ENCODE measurements around the gene SMURF2. TPM values are rescaled to one million over a fixed set of nuclear protein-coding genes. Genes with fewer than 3 reads are reported as not detected.
"Not testable (repeated sequence)": the region's sequence is repeated elsewhere in the genome, so short reads cannot be mapped to it uniquely, and the experiment has no call there.

Gene SMURF2
- total RNA-seq, 1 donor from 2014 or later = 12.4 TPM

- DNase-seq; intact Hi-C loops (cut with DNase I); ATAC-seq (ENCODE audit: poor library complexity): not testable (repeated sequence)
Measured at GRCh38 chr17:64610244-64610643, 51.9 kb downstream of the SMURF2 start.

- DNase-seq = no peak
- intact Hi-C loops (cut with DNase I) = no loop called here
- no peak for ATAC-seq (ENCODE audit: poor library complexity)
Measured at GRCh38 chr17:64608571-64608981, 53.5 kb downstream of the SMURF2 start.

GRCh38 chr17:64607862-64608565 is 54.1 kb downstream of the SMURF2 start:
- ATAC-seq (ENCODE audit: poor library complexity) (no peak), DNase-seq (no peak)
- intact Hi-C loops (cut with DNase I) = no loop called here

- DNase-seq; ATAC-seq (ENCODE audit: poor library complexity); intact Hi-C loops (cut with DNase I): not testable (repeated sequence)
Measured at GRCh38 chr17:64604532-64604931, 57.6 kb downstream of the SMURF2 start.

- no peak for ATAC-seq (ENCODE audit: poor library complexity)
Measured at GRCh38 chr17:64603987-64604386, 58.1 kb downstream of the SMURF2 start.

GRCh38 chr17:64599827-64600226 is 62.3 kb downstream of the SMURF2 start:
- intact Hi-C loops (cut with DNase I) = no loop called here
- DNase-seq (no peak), ATAC-seq (ENCODE audit: poor library complexity) (no peak)

More at GRCh38 chr17:64603987-64604386, 58.1 kb downstream of the SMURF2 start:
- DNase-seq = no peak
- intact Hi-C loops (cut with DNase I) = no loop called here

- intact Hi-C loops (cut with DNase I) = no loop called here
- DNase-seq (no peak), ATAC-seq (ENCODE audit: poor library complexity) (no peak)
Measured at GRCh38 chr17:64599187-64599676, 62.9 kb downstream of the SMURF2 start.

GRCh38 chr17:64598672-64599071 is 63.4 kb downstream of the SMURF2 start:
- intact Hi-C loops (cut with DNase I) = no loop called here
- ATAC-seq (ENCODE audit: poor library complexity) (no peak), DNase-seq (no peak)

GRCh38 chr17:64596988-64597387 is 65.1 kb downstream of the SMURF2 start:
- intact Hi-C loops (cut with DNase I) = no loop called here
- ATAC-seq (ENCODE audit: poor library complexity) (no peak), DNase-seq (no peak)

GRCh38 chr17:64596439-64596838 is 65.7 kb downstream of the SMURF2 start:
- intact Hi-C loops (cut with DNase I) = no loop called here
- ATAC-seq (ENCODE audit: poor library complexity) (no peak), DNase-seq (no peak)

- ATAC-seq (ENCODE audit: poor library complexity) = no peak
- intact Hi-C loops (cut with DNase I) = no loop called here
- DNase-seq = no peak
Measured at GRCh38 chr17:64591944-64592343, 70.2 kb downstream of the SMURF2 start.

GRCh38 chr17:64585146-64585545 is 77.0 kb downstream of the SMURF2 start:
- intact Hi-C loops (cut with DNase I) = no loop called here
- DNase-seq (no peak), ATAC-seq (ENCODE audit: poor library complexity) (no peak)

GRCh38 chr17:64583038-64583437 is 79.1 kb downstream of the SMURF2 start:
- intact Hi-C loops (cut with DNase I) = no loop called here
- DNase-seq (no peak), ATAC-seq (ENCODE audit: poor library complexity) (no peak)

- DNase-seq (no peak), ATAC-seq (ENCODE audit: poor library complexity) (no peak)
- intact Hi-C loops (cut with DNase I) = no loop called here
Measured at GRCh38 chr17:64580384-64581315, 81.5 kb downstream of the SMURF2 start.

GRCh38 chr17:64579917-64580316 is 82.2 kb downstream of the SMURF2 start:
- ATAC-seq (ENCODE audit: poor library complexity) (no peak), DNase-seq (no peak)
- intact Hi-C loops (cut with DNase I) = no loop called here

- DNase-seq; ATAC-seq (ENCODE audit: poor library complexity); intact Hi-C loops (cut with DNase I): not testable (repeated sequence)
Measured at GRCh38 chr17:64577025-64577424, 85.1 kb downstream of the SMURF2 start.

GRCh38 chr17:64575431-64575830 is 86.7 kb downstream of the SMURF2 start:
- intact Hi-C loops (cut with DNase I) = no loop called here
- ATAC-seq (ENCODE audit: poor library complexity) = no peak
- DNase-seq = no peak

GRCh38 chr17:64574646-64575045 is 87.5 kb downstream of the SMURF2 start:
- no peak for ATAC-seq (ENCODE audit: poor library complexity)
- intact Hi-C loops (cut with DNase I) = no loop called here
- DNase-seq = no peak

GRCh38 chr17:64573214-64573613 is 88.9 kb downstream of the SMURF2 start:
- ATAC-seq (ENCODE audit: poor library complexity) = no peak

More at GRCh38 chr17:64573214-64573613, 88.9 kb downstream of the SMURF2 start:
- DNase-seq = no peak
- intact Hi-C loops (cut with DNase I) = no loop called here
